ENCODE results near the gene IL5RA.

DNA sequence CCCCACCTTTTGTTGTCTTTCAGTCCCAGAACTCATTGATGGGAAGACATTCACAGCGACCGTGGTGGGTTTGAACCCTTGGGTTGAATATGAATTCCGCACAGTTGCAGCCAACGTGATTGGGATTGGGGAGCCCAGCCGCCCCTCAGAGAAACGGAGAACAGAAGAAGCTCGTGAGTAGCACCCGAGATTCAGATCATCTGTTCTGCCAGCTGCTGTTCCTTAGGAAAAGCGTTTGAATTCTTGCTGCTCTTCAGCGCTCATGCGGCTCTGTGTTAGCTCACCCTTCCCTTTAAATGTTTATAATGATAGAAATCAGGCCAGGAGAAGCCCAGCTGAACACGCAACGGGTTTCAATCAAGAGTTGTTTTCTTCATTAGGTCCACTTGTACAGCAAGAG, 73.0 kb downstream of the IL5RA start:
- TF ChIP-seq CTCF (IDR thresholded peaks at IDR 0.05) = no peak
- no peak for TF ChIP-seq POLR2A (IDR thresholded peaks at IDR 0.05)
